Right atrium auricular region (tissue), 2 donors: ENCODE measurements around the gene SUGCT. TPM values are rescaled to one million over a fixed set of nuclear protein-coding genes. Genes with fewer than 3 reads are reported as not detected.

Source experiments
- DNase-seq: peaks from one replicate; pipeline ENCODE4 v3.0.0-alpha.2; 2019; ENCODE audit warnings: low spot score
- H3K27ac ChIP-seq, 2 donors: fragments of 200-600 bp; sonication (generic); 1 replicate in 1 of 2; 2 replicates in 1 of 2; pipeline ENCODE4 v1.5.1; 2016 to 2019
- H3K27me3 ChIP-seq, 2 donors: fragments of 200-600 bp; sonication (generic); one replicate each; pipeline versions ENCODE4 v1.5.1 to v1.6.0; 2017 to 2019
- H3K36me3 ChIP-seq: fragments of 200-600 bp; sonication (generic); one replicate; pipeline ENCODE4 v1.5.1; 2016
- H3K4me1 ChIP-seq, 2 donors: fragments of 200-600 bp; sonication (generic); one replicate each; pipeline versions ENCODE4 v1.5.1 to v1.6.0; 2017 to 2019
- H3K4me3 ChIP-seq, 2 donors: fragments of 200-600 bp; sonication (generic); 1 replicate in 1 of 2; 2 replicates in 1 of 2; pipeline ENCODE4 v1.5.1; 2017 to 2019; ENCODE audit warnings: mild to moderate bottlenecking in 1 of 2, moderate library complexity in 1 of 2
- H3K9me3 ChIP-seq, 2 donors: fragments of 200-600 bp; sonication (generic); one replicate each; pipeline ENCODE4 v1.5.1; 2019
- total RNA-seq, 2 donors: library from RNA; depleted of rRNA; stranded (reverse); fragments of >200 nt; gene quantifications; one replicate each; pipeline ENCODE4 v1.1.0, GENCODE V29; 2016
- TF ChIP-seq, protein P1 (sequence below), 2 donors: fragments of 200-600 bp; sonication (generic); IDR thresholded peaks; one replicate each; pipeline ENCODE4 v1.5.1; 2019; ENCODE audit warnings: antibody characterized with exemption in 2 of 2

SUGCT gene
- total RNA-seq, 2 donors from 2014 or later: 2.6 to 5.4 TPM

DNA sequence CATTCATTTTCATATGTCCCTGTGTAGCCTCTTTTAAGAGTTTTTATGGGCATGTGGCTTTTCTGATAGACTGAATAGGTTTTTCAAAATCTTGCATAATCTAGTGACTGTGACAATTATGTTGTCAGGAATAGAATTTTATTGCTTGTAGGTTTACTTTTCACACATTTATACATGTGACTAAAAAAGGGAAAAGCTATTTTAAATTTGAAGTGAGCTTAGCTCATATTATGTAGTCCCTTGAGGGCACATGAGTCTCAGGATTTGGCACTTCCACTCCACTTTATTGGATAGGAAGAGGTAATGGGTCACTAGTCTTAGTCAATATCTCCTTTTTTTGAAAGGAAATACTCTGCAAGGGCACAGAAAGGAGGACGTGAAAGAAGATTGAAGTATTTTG is 247.3 kb downstream of the SUGCT start:
- TF ChIP-seq, protein P1, sequence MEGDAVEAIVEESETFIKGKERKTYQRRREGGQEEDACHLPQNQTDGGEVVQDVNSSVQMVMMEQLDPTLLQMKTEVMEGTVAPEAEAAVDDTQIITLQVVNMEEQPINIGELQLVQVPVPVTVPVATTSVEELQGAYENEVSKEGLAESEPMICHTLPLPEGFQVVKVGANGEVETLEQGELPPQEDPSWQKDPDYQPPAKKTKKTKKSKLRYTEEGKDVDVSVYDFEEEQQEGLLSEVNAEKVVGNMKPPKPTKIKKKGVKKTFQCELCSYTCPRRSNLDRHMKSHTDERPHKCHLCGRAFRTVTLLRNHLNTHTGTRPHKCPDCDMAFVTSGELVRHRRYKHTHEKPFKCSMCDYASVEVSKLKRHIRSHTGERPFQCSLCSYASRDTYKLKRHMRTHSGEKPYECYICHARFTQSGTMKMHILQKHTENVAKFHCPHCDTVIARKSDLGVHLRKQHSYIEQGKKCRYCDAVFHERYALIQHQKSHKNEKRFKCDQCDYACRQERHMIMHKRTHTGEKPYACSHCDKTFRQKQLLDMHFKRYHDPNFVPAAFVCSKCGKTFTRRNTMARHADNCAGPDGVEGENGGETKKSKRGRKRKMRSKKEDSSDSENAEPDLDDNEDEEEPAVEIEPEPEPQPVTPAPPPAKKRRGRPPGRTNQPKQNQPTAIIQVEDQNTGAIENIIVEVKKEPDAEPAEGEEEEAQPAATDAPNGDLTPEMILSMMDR (IDR thresholded peaks at IDR 0.05): no peak
- Histone ChIP-seq H3K36me3 (no peaks in the 10 kb centered on the region), H3K4me3 (no peak overlapping the region), H3K27me3 (no peaks in the 10 kb centered on the region), H3K27ac (no peak overlapping the region), H3K9me3 (peaks cover 0 to 6% of the 10 kb centered on the region in 2 donors), H3K4me1 (no peaks in the 10 kb centered on the region)
- no peak for DNase-seq

DNA sequence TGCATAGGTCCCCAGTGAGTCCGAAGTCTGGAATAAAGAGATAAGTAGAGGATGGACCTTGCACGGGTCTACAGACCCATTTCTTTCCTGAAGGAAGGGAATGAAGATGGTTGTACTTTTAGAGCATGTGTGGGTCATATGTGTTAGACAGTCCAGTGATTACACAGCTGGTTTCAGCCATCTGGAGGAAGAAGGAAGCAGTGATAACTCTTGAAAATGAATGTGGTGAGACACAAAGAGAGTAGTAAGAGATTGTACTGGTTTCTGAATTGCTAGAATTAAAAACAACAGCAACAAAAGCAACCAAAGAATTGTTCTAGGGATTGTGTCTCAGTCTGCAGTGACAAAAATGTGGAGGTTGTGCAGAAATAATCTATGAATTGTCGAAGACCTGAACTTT is 258.9 kb downstream of the SUGCT start:
- H3K4me1 ChIP-seq: no peaks in the 10 kb centered on the region
- DNase-seq: no peak
- no peaks in the 10 kb centered on the region for H3K9me3 ChIP-seq
- H3K36me3 ChIP-seq: no peaks in the 10 kb centered on the region
- TF ChIP-seq, protein P1 (IDR thresholded peaks at IDR 0.05): no peak
- H3K4me3 ChIP-seq: no peak overlapping the region
- no peaks in the 10 kb centered on the region for H3K27me3 ChIP-seq
- H3K27ac ChIP-seq: no peak overlapping the region

DNA sequence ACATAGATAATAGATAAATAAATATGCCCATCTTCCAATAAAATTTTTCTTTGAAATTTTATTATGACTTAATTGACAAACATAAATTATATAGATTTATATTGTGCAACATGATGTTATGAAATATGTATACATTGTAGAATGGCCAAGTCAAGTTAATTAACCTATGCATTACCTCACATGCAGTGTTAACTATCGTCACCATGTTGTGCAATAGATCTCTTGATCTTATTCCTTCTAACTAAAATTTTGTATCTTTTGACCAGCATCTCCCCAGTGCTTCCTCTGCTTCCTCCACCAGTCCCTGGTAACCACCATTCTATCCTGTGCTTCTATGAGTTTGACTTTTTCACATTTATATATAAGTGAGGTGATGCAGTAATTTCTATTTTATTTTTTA is 259.6 kb downstream of the SUGCT start:
- Histone ChIP-seq H3K4me1 (no peaks in the 10 kb centered on the region), H3K27me3 (no peaks in the 10 kb centered on the region), H3K4me3 (no peak overlapping the region), H3K36me3 (no peaks in the 10 kb centered on the region), H3K9me3 (no peaks in the 10 kb centered on the region), H3K27ac (no peak overlapping the region)
- TF ChIP-seq, protein P1 (IDR thresholded peaks at IDR 0.05): no peak
- DNase-seq: no peak

DNA sequence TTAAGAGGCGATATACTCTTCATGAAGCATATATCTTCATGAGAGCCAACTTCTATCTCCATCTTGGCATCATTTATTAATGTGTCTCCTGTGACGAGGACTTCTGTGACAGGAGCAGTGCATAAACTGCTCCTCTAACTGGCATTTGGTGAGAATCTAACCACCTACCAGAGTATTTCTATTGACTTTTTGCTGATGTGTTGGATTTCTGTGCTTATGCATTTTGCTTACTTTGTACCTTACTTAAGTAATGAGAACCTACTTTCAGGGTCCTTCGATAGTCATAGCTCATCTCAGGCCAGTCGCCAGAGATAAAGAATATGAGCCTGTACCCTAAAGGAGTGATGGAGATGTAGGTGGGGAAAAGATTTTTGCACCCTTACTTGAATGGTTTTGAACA is 265.7 kb downstream of the SUGCT start:
- Histone ChIP-seq H3K27ac (no peak overlapping the region), H3K4me3 (no peak overlapping the region), H3K27me3 (no peaks in the 10 kb centered on the region), H3K4me1 (no peaks in the 10 kb centered on the region), H3K36me3 (no peaks in the 10 kb centered on the region), H3K9me3 (no peaks in the 10 kb centered on the region)
- TF ChIP-seq, protein P1 (IDR thresholded peaks at IDR 0.05): no peak
- DNase-seq: no peak

DNA sequence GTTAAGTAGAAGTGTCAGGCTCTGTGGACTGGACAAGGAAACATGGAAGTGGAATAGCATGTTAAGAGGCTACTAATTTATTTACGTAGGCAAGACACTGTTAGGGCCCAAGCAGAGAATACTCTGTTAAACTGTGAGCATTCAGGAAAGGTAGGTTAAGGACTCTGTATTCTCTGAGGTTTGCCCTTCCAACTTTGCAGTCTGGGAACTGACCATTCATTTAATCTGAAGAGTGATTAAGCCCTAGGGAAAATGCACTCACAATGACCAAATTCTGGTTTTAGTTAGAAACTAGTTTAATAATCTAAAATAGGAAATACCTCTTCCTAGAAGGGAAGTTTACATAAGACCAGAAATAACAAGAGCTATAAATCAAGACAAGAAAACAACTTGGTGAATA is 266.6 kb downstream of the SUGCT start:
- H3K27ac ChIP-seq: no peak overlapping the region
- DNase-seq: no peak
- no peaks in the 10 kb centered on the region for H3K27me3 ChIP-seq
- TF ChIP-seq, protein P1 (IDR thresholded peaks at IDR 0.05): no peak
- H3K36me3 ChIP-seq: no peaks in the 10 kb centered on the region
- no peaks in the 10 kb centered on the region for H3K9me3 ChIP-seq
- H3K4me3 ChIP-seq: no peak overlapping the region
- no peaks in the 10 kb centered on the region for H3K4me1 ChIP-seq

DNA sequence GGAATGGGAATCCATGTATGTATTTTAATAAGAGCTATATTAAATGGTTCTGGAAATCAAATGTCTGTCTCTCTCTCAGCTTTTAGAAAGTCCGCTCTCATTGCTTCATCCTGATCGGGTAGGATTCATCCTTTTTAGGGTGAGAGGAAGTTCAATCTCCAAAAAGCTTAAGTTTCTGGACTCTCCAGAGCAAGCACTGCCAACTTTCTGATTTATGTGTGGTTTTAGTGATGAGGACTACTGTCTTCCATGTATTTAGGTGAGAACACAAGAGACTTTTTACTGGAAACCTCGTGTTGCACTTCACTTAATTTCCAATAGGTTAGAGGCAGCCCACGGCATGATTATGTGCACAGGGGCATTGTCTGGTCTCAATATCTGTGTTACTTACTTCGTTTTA is 267.9 kb downstream of the SUGCT start:
- Histone ChIP-seq H3K27ac (no peak overlapping the region), H3K27me3 (no peaks in the 10 kb centered on the region), H3K4me1 (no peaks in the 10 kb centered on the region), H3K9me3 (no peaks in the 10 kb centered on the region), H3K4me3 (no peak overlapping the region), H3K36me3 (no peaks in the 10 kb centered on the region)
- TF ChIP-seq, protein P1 (IDR thresholded peaks at IDR 0.05): no peak
- DNase-seq: no peak
